DMS114 treated with DMSO at 0.1 percent for 48 hours (cell line): Measurements from ENCODE around the gene SAMD1.
A peak's percentile ranks its signal among the peaks of the same experiment; 100 is the strongest.

Experiments
- DNase-seq: peaks from one replicate; lab custom pipeline; 2025; ENCODE audit not compliant: unreplicated experiment; lab: John Stamatoyannopoulos, UW

SAMD1 gene

DNA sequence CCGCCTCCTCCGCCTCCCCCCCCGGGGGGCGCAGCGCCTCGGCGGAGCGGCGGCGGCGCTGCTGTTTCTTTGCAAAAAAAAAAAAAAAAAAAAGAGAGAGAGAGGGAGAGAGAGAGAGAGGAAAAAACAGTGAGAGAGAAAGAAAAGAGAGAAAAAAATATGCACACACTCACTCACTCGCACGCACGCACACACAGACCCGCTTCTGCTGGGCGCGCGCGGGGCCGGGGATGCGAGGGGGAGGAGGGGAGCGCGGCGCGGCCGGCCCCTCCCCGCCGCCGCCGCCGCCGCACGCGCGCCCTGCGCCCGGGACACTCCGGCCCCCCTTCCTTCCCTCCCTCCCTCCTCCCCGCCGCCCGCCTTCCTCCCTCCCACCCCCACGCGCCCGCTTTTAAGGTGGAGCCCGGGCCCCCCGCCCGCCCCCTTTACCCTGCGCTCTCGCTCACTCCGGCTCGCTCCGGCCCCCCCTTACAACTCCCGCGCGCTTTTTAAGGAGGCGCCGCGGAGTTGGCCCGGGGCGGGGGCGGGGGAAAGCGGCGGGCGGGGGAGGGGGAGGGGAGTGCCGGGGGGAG is at the start of gene SAMD1:
TSS of gene SAMD1 (minus strand) at position 243 of the 572 bp plus-strand sequence.
- peak; percentile 47 for DNase-seq

GRCh38 chr19:14139944-14140343 is 49.4 kb upstream of the SAMD1 start:
- no peak for DNase-seq

DNA sequence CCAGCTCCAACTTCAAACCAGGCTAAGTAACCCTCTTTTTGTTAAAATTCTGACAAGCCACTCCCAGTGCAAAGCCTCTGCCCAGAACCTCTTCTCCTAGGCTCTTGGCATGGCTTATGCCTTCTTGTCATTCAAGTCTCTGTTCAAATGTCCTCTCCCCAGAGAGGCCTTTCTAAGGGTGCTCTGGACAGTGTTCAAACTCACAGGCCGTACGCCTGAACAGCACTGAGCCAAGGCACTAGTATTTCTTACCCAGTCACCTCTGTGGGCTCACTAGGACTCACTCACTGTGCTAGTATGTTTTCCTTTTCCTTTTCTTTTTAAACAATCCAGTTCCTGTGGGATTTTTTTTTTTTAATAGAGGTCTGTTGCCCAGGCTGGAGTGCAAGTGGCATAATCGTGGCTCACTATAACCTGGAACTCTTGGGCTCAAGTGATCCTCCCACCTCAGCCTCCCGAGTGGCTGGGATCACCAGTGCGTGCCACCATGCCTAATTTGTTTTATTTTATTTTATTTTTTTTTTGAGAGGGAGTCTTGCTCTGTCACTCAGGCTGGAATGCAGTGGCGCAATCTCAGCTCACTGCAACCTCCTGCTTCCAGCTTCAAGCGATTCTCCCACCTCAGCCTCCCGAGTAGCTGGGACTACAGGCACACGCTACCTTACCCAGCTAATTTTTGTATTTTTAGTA is 48.2 kb upstream of the SAMD1 start:
- DNase-seq = no peak

GRCh38 chr19:14136509-14137281 is 46.1 kb upstream of the SAMD1 start, which contains the start of gene ASF1B:
Gene ASF1B (minus strand): TSS chr19:14136589. CDS start chr19:14136456, 133 bp downstream.
- peak; percentile 98 for DNase-seq

GRCh38 chr19:14135985-14136508 is 45.5 kb upstream of the SAMD1 start:
- DNase-seq = no peak

DNA sequence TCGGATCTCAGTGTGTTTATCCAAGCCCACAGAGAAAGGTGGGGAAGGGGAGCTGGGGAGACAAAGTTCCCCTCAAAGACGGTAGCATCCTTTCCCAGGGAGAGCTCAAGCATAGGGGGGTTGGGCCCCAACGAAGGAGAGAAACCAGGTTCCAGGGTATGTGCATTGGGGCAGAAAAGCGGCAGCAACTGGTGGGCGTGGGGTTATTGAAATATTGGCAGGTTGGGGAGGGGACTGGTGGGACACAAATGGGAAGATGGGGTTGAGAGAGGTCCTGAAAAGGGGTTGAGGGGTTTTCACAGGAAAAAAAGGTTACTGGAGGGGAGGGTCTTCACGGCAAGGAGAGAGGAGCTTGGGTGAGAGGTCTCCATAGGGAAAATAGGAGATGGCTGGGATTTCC is 44.8 kb upstream of the SAMD1 start:
- no peak for DNase-seq

DNA sequence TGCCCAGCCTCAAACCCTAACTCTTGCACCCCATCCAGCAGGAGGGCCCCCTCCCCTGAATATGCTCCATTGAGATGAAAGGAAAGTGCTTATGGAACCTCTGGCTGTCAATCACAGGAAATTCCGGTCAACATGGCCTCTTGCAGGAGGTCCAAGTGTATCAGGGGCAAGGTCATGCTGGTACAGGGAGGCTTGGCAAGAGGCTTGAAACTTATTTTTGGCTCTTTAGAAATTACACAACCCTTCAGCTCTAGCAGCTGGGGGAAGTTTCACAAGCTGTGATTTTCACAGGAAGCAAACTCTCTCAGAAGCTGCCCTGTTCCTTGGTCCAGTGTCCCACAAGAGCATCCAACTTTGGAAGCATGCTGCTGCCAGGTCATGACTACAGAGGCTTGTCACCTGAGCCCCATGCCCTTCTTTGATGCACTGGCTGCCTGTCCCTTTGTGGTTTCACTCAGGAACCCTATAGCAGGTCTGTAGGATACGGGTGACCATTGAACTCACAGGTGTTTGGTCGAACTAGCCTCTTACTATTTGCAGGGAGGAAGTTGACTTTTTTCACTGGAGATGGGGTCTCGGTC is 37.5 kb upstream of the SAMD1 start:
- DNase-seq = no peak

DNA sequence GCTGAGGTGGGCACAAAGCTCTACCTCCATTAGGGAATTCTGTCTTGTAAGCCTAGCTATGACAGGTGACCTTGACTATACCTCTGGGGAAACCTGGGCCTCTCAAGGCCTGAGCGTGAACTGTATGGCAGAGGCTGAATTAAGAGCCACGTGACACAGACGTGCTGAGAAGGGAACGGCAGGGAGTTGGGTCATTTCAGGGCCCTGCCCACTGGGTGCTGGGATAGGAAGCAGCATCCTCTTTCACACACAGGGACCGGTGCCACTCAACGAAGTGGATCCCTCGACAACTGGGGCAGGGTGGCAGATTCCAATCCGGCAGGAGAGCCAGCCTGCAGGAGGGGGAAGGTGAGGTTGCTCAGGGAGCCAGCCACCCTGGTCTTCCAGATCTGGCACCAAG is 36.6 kb upstream of the SAMD1 start:
- DNase-seq = no peak

DNA sequence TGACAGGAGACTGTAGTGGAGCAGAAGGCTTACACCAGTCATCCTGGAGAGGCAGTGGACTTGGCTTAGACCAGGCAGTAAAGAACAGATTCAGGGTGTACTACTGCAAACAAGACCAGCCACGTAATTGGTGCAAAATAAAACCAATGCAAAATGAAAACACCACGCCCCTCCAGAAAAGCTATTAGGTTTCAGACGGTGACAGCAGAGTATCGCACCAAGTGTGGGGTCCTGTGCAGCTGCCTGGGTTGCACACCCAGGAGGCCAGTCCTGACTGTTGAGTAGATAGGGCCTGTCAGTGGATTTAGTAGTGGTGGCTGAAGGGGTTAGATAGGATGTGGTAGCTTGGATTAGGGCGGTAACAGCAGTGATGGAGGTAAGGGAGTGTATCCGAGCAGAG is 32.4 kb upstream of the SAMD1 start:
- no peak for DNase-seq

DNA sequence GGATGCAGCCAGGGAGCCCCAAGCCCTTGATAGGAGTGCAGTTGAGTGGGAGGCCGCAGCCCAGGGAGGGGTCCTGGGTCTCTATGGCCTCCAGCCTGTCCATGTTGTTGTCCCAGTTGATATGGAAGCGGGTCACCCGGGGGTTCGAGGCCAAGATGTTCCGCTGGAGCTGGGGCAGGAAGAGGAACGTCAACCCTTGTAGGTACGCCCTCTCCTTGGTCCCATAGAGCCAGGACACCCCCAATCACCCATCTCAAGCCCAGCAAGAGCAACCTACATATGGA is 29.9 kb upstream of the SAMD1 start:
- no peak for DNase-seq

DNA sequence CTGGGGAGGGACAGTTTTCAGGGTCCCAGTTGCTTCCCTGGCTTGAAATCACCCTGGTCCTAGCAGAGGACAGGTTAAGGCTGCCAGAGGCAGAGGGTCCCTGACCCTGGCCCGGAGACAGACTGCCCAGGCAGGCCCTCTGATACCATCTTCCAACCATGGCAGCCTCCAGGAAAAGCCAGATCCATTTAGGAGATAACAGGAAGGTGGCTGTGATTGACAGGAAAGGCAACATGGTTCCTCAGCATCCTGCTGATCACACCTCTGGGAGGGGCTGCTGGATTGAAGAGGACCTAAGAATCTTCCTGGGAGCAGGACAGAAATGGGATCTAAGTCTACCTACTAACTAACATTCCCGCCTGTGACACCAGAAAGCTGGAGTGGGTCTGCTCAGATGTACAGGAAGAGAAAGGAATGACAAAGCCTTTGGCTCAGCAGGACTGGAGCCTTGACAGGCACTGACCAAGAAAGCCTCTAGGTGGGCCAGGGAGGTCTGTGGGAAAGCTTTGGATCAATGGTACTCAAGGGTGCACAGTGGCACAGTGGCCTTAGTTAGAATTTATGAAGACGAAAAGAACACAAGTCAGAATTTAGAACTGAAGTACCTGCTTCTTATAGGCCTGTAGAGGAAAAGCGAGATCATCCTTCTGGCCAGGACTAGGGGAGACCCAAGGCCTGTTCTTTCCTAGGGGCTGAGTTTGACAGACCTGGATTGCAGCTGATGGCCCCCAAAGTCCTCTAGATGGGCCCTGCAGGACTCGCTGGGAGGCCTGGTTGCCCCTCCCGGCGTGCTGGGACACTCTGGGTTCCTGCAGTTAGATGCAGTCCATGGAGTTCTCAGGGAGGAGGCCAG is 29.3 kb upstream of the SAMD1 start:
- DNase-seq = no peak

DNA sequence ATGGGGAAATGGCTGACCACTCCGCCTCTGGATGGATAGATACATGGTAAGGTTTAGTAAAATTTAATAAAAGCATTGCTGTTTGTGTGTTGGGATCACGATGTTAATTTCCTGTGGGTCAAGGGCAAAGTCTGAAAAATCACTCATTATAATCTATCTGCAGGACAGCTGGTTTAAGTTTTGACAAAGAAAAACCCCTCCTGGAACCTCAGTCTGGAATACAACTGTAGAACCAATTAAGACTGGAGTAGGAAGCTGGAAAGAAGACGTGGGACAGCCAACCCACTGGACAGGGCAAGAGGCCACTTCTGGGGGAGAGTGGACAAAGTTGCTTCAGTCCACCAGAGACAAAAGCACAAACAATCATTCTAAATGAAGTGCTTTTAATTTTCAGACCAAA is 28.6 kb upstream of the SAMD1 start:
- DNase-seq = no peak

GRCh38 chr19:14118165-14119051 is 27.9 kb upstream of the SAMD1 start:
- DNase-seq = no peak

GRCh38 chr19:14117668-14118164 is 27.2 kb upstream of the SAMD1 start, which contains the start of gene PRKACA:
Gene PRKACA (minus strand): TSS chr19:14117762. CDS start chr19:14117547, 215 bp downstream.
- peak; percentile 86 for DNase-seq

DNA sequence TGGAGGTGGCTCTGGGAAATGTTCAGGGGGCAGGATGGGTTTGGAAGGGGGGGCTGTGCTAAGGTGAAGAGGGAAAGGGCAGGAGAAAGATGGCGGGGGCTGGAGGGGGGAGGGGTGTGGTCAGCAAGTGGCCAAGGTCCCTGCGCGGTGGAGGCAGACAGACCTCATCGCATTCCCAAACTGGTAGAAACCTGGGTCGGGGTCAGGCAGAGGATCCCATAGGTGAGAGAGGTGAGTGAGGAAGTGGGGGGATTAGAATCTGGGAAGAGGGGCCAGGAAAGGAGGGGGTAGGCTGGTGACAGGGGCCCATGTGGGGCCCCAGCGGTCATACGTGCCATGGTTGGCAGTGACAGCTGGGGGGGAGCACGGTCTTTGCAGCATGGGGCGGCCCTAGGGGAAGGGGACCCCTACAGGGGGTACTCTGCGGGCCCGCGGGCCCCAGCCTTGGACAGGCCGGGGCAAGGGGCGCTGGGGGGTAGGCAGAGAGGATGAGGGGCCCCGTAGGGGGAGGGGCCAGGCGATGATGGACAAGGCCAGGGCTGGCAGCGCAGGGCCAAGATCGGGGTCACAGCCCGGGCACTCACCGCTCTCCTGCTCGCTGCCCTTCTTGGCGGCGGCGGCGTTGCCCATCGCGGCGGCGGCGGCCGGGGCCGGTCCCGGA is 26.5 kb upstream of the SAMD1 start:
- no peak for DNase-seq

GRCh38 chr19:14116525-14116917 is 26.0 kb upstream of the SAMD1 start:
- no peak for DNase-seq

DNA sequence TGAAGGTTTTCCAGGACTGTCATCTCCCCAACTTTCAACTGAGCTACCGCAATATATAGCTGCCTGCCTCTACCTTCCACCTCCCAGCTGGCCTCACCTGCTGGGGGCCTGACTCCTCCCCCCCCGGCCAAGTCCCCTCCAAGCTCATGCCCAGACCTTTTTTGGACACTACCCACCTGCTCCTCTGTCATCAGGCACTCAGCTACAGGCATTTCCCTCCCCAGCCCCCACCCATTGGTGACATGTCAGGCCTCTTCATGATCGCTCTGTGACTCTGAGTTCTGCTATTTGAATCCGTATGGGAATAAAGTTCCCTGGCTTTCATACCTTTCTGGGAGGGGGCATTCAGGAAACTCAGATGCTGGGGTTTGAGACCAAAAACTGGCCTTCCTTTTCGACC is 25.2 kb upstream of the SAMD1 start:
- no peak for DNase-seq

- DNase-seq = no peak
Measured at GRCh38 chr19:14114854-14115253, 24.3 kb upstream of the SAMD1 start.

- DNase-seq = no peak
Measured at GRCh38 chr19:14114439-14114838, 23.9 kb upstream of the SAMD1 start.
